Muscle layer of colon (tissue), 2 donors: ENCODE measurements around the gene PGM5.

Source experiments
- H3K27ac ChIP-seq: one replicate; pipeline ENCODE4 v1.7.0; 2013; ENCODE audit warnings: low read depth, mild to moderate bottlenecking, low read length, moderate library complexity
- H3K27me3 ChIP-seq, 2 donors: one replicate each; pipeline ENCODE4 v1.7.0; 2013; ENCODE audit warnings: low read length in 2 of 2, mild to moderate bottlenecking in 2 of 2; ENCODE audit not compliant: insufficient read depth in 2 of 2, control insufficient read depth in 1 of 2
- H3K36me3 ChIP-seq: one replicate; pipeline ENCODE4 v1.7.0; 2013; ENCODE audit warnings: mild to moderate bottlenecking, low read length; ENCODE audit not compliant: insufficient read depth
- H3K4me1 ChIP-seq: one replicate; pipeline ENCODE4 v1.7.0; 2013; ENCODE audit warnings: mild to moderate bottlenecking, low read length; ENCODE audit not compliant: insufficient read depth
- H3K4me3 ChIP-seq, 2 donors: one replicate each; pipeline ENCODE4 v1.7.0; 2013; ENCODE audit warnings: low read length in 2 of 2, low read depth in 1 of 2, mild to moderate bottlenecking in 1 of 2, moderate library complexity in 1 of 2
- H3K9ac ChIP-seq: one replicate; pipeline ENCODE4 v1.7.0; 2013; ENCODE audit warnings: low read length
- H3K9me3 ChIP-seq: one replicate; pipeline ENCODE4 v1.7.0; 2013; ENCODE audit warnings: mild to moderate bottlenecking, low read length
- donor health status: abdominal sarcoma.
- donor health status: Adenocarcinoma of cecum.

The PGM5 gene

GRCh38 chr9:68418259-68418845, 61.9 kb downstream of the PGM5 start:
- no peak overlapping the region for H3K9ac ChIP-seq
- H3K9me3 ChIP-seq, result no peaks in the 10 kb centered on the region
- no peak overlapping the region for H3K4me3 ChIP-seq
- no peaks in the 10 kb centered on the region for H3K27me3 ChIP-seq
- H3K4me1 ChIP-seq, result peaks cover 39% of the 10 kb centered on the region
- H3K27ac ChIP-seq, result peak overlapping the region; percentile 37
- H3K36me3 ChIP-seq, result peaks cover 29% of the 10 kb centered on the region

- H3K27ac ChIP-seq, result peak overlapping the region; percentile 10
Observed at GRCh38 chr9:68419901-68420300, 63.5 kb downstream of the PGM5 start.

GRCh38 chr9:68426755-68427154, 70.3 kb downstream of the PGM5 start:
- Histone ChIP-seq H3K9ac (no peak overlapping the region), H3K9me3 (no peaks in the 10 kb centered on the region), H3K27ac (peak overlapping the region; percentile 62), H3K4me3 (no peak overlapping the region), H3K4me1 (peaks cover 81% of the 10 kb centered on the region), H3K27me3 (no peaks in the 10 kb centered on the region), H3K36me3 (peaks cover 18% of the 10 kb centered on the region)

More at GRCh38 chr9:68419901-68420300, 63.5 kb downstream of the PGM5 start:
- Histone ChIP-seq H3K36me3 (peaks cover 41% of the 10 kb centered on the region), H3K4me1 (peaks cover 54% of the 10 kb centered on the region), H3K9me3 (no peaks in the 10 kb centered on the region), H3K4me3 (no peak overlapping the region), H3K27me3 (no peaks in the 10 kb centered on the region), H3K9ac (no peak overlapping the region)

- Histone ChIP-seq H3K36me3 (peaks cover 18% of the 10 kb centered on the region), H3K27ac (peak overlapping the region; percentile 62), H3K4me1 (peaks cover 83% of the 10 kb centered on the region), H3K9ac (no peak overlapping the region), H3K4me3 (no peak overlapping the region), H3K9me3 (no peaks in the 10 kb centered on the region), H3K27me3 (no peaks in the 10 kb centered on the region)
Observed at GRCh38 chr9:68427216-68427977, 71.0 kb downstream of the PGM5 start.

- Histone ChIP-seq H3K27me3 (no peaks in the 10 kb centered on the region), H3K9ac (no peak overlapping the region), H3K4me3 (no peak overlapping the region), H3K27ac (peak overlapping the region; percentile 62), H3K36me3 (peaks cover 15% of the 10 kb centered on the region), H3K4me1 (peaks cover 90% of the 10 kb centered on the region), H3K9me3 (no peaks in the 10 kb centered on the region)
Observed at GRCh38 chr9:68428481-68428880, 72.1 kb downstream of the PGM5 start.

- no peak overlapping the region for H3K4me3 ChIP-seq
- no peaks in the 10 kb centered on the region for H3K27me3 ChIP-seq
- H3K9me3 ChIP-seq, result no peaks in the 10 kb centered on the region
- no peak overlapping the region for H3K9ac ChIP-seq
- H3K27ac ChIP-seq, result peak overlapping the region; percentile 62
- H3K36me3 ChIP-seq, result peaks cover 5% of the 10 kb centered on the region
- H3K4me1 ChIP-seq, result peaks cover 80% of the 10 kb centered on the region
Observed at GRCh38 chr9:68429631-68430030, 73.2 kb downstream of the PGM5 start.

- no peak overlapping the region for H3K4me3 ChIP-seq
- H3K9ac ChIP-seq, result no peak overlapping the region
- no peaks in the 10 kb centered on the region for H3K9me3 ChIP-seq
- H3K27me3 ChIP-seq, result no peaks in the 10 kb centered on the region
- H3K36me3 ChIP-seq, result peaks cover 9% of the 10 kb centered on the region
- H3K4me1 ChIP-seq, result peaks cover 81% of the 10 kb centered on the region
- peak overlapping the region; percentile 62 for H3K27ac ChIP-seq
Observed at GRCh38 chr9:68431307-68431706, 74.9 kb downstream of the PGM5 start.

- peaks cover 74% of the 10 kb centered on the region for H3K4me1 ChIP-seq
- H3K27ac ChIP-seq, result peak overlapping the region; percentile 70
- H3K4me3 ChIP-seq, result no peak overlapping the region
- no peak overlapping the region for H3K9ac ChIP-seq
- no peaks in the 10 kb centered on the region for H3K27me3 ChIP-seq
- H3K36me3 ChIP-seq, result peaks cover 4% of the 10 kb centered on the region
- H3K9me3 ChIP-seq, result no peaks in the 10 kb centered on the region
Observed at GRCh38 chr9:68433531-68434110, 77.2 kb downstream of the PGM5 start.

- Histone ChIP-seq H3K9ac (no peak overlapping the region), H3K27ac (peak overlapping the region; percentile 62), H3K36me3 (peaks cover 4% of the 10 kb centered on the region), H3K27me3 (no peaks in the 10 kb centered on the region), H3K4me3 (no peak overlapping the region), H3K9me3 (no peaks in the 10 kb centered on the region), H3K4me1 (peaks cover 40% of the 10 kb centered on the region)
Observed at GRCh38 chr9:68437785-68438184, 81.4 kb downstream of the PGM5 start.

- Histone ChIP-seq H3K4me1 (peaks cover 56% of the 10 kb centered on the region), H3K9ac (no peak overlapping the region), H3K27ac (peak overlapping the region; percentile 47), H3K36me3 (no peaks in the 10 kb centered on the region), H3K27me3 (no peaks in the 10 kb centered on the region), H3K4me3 (no peak overlapping the region), H3K9me3 (no peaks in the 10 kb centered on the region)
Observed at GRCh38 chr9:68443624-68444023, 87.2 kb downstream of the PGM5 start.

GRCh38 chr9:68446836-68447235, 90.4 kb downstream of the PGM5 start:
- Histone ChIP-seq H3K9ac (no peak overlapping the region), H3K4me1 (peaks cover 85% of the 10 kb centered on the region), H3K36me3 (no peaks in the 10 kb centered on the region), H3K27me3 (no peaks in the 10 kb centered on the region), H3K4me3 (peak overlapping the region in 1 of 2 donors; percentile 16), H3K9me3 (no peaks in the 10 kb centered on the region), H3K27ac (peak overlapping the region; percentile 86)
